ENCODE measurements around the gene PEX14.

DNA sequence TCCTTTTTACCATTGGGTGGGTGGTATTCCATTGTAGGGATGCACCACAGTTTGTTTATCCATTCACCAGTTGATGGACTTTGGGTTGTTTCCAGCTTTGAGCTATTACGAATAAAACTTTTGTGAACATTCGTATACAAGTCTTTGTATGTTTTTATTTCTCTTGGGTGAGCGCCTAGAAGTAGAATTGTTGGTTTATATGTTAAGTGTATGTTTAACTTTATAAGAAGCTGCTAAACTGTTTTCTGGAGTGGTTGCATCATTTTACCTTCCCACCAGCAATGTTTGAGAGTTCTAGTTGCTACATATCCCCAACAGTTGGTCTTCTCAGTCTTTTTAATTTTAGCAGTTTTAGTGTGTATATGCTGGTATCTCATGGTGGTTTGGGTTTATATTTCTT is 132.5 kb downstream of the PEX14 start:
- TF ChIP-seq GATAD2B (conservative IDR thresholded peaks at IDR 0.05; ENCODE audit: low read depth) = no peak
- TF ChIP-seq, protein P1, sequence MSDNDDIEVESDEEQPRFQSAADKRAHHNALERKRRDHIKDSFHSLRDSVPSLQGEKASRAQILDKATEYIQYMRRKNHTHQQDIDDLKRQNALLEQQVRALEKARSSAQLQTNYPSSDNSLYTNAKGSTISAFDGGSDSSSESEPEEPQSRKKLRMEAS (IDR thresholded peaks at IDR 0.05; ENCODE audit: low read depth, low read length) = no peak
- TF ChIP-seq MEF2A (IDR thresholded peaks at IDR 0.05; ENCODE audit: insufficient read depth, low read depth, low read length) = no peak
- TF ChIP-seq NRF1 (conservative IDR thresholded peaks at IDR 0.05; ENCODE audit: low read depth, low read length) = no peak
